GM12875 (cell line): ENCODE data around the gene PRKCQ.

Experiments used
- H3K4me3 ChIP-seq: one replicate; pipeline ENCODE4 v1.5.1; 2011; ENCODE audit warnings: low read depth, low read length, control low read depth
- TF ChIP-seq, protein P1 (sequence below): IDR thresholded peaks from 2 replicates; pipeline ENCODE4 v1.5.1; 2011; ENCODE audit warnings: low read depth, mild to moderate bottlenecking, control low read depth, inconsistent platforms, low read length, moderate library complexity, borderline replicate concordance; ENCODE audit not compliant: insufficient read depth

Gene PRKCQ

DNA sequence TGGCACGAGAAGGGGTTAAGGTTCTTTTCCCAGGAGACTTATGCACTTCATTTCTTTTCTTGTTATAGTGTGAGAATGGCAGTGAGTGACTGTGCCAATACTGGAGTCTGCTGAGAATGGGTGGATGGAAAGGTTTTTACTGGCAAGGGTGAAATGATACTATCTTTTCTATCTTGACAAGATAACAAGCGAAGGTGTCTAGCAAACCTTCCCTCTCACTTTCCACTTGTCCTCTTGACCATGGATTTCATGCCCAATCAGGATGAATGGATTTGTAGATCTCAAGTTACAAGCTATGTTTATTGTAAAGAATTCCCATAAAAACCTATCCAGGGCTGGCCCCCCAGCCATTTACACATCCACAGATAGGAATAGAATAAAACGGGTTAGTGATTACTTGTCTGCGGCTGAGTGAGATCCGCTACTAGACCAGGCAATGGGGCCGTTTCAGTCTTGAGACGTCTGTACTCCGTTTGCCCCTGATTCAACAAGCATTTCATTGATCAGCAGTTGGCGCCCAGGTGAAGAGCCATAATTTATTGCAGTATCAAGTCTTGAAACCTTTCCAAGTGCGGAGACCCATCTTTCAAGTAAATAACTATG is 152.6 kb downstream of the PRKCQ start:
- TF ChIP-seq, protein P1, sequence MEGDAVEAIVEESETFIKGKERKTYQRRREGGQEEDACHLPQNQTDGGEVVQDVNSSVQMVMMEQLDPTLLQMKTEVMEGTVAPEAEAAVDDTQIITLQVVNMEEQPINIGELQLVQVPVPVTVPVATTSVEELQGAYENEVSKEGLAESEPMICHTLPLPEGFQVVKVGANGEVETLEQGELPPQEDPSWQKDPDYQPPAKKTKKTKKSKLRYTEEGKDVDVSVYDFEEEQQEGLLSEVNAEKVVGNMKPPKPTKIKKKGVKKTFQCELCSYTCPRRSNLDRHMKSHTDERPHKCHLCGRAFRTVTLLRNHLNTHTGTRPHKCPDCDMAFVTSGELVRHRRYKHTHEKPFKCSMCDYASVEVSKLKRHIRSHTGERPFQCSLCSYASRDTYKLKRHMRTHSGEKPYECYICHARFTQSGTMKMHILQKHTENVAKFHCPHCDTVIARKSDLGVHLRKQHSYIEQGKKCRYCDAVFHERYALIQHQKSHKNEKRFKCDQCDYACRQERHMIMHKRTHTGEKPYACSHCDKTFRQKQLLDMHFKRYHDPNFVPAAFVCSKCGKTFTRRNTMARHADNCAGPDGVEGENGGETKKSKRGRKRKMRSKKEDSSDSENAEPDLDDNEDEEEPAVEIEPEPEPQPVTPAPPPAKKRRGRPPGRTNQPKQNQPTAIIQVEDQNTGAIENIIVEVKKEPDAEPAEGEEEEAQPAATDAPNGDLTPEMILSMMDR: no peak
- no peak overlapping the region for H3K4me3 ChIP-seq

- H3K4me3 ChIP-seq: no peak overlapping the region
- TF ChIP-seq, protein P1: no peak
Measured at GRCh38 chr10:6426317-6426716, 153.8 kb downstream of the PRKCQ start.

- no peak overlapping the region for H3K4me3 ChIP-seq
- TF ChIP-seq, protein P1: no peak
Measured at GRCh38 chr10:6423413-6424170, 156.5 kb downstream of the PRKCQ start.

GRCh38 chr10:6423004-6423403 is 157.1 kb downstream of the PRKCQ start:
- no peak overlapping the region for H3K4me3 ChIP-seq

GRCh38 chr10:6418613-6419216 is 161.4 kb downstream of the PRKCQ start:
- H3K4me3 ChIP-seq: no peak overlapping the region
- TF ChIP-seq, protein P1: no peak

More at GRCh38 chr10:6423004-6423403, 157.1 kb downstream of the PRKCQ start:
- TF ChIP-seq, protein P1: no peak

DNA sequence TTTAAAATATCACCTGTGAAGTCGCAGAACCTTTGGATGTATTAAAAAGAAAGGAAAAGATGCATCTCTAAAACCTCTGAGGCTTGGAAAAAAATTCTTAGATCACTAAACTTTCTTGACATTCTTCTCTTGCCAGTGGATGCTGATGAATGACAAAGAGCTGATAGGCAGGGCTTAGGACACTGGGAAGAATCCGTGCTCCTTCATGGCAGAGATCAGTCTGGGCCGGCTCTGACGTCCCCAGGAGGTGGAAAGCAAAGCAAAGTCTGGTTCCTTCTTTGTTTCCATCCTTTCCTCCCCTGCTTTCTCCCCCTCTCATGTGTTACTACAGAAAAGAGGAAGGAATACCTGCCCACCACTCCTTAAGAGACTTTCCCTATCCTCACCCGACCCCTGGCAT is 161.9 kb downstream of the PRKCQ start:
- TF ChIP-seq, protein P1: no peak
- H3K4me3 ChIP-seq: no peak overlapping the region
